Stimulated activated naive CD8-positive, alpha-beta T cell treated with anti-CD3 and anti-CD28 coated beads, Interleukin-15, amount 100 ng/mL, for 72 hours (primary cell): Measurements from ENCODE around the gene MARCHF3.
"Not testable (repeated sequence)": the region's sequence is repeated elsewhere in the genome, so short reads cannot be mapped to it uniquely, and the experiment has no call there.

Source experiments
- ATAC-seq: fragments of 150-1000 bp; cut with Tn5 transposase; 2 replicates; pipeline ENCODE4 v1.10.0; 2021; ENCODE audit warnings: mild to moderate bottlenecking, moderate library complexity
- DNase-seq, 2 donors: peaks; one replicate each; pipeline ENCODE4 v3.0.0; 2021 to 2022
- H3K27ac Mint-ChIP-seq, 2 donors: one replicate each; pipeline ENCODE4 v1.8.0; 2022; ENCODE audit warnings: mild to moderate bottlenecking in 2 of 2, mixed read lengths in 2 of 2, moderate library complexity in 2 of 2
- H3K27me3 Mint-ChIP-seq: one replicate; pipeline ENCODE4 v1.8.0; 2022; ENCODE audit warnings: mixed read lengths
- H3K4me1 Mint-ChIP-seq: one replicate; pipeline ENCODE4 v1.8.0; 2022; ENCODE audit warnings: mild to moderate bottlenecking, mixed read lengths
- H3K4me3 Mint-ChIP-seq, 2 donors: one replicate each; pipeline ENCODE4 v1.8.0; 2022; ENCODE audit warnings: mild to moderate bottlenecking in 2 of 2, mixed read lengths in 2 of 2, moderate library complexity in 1 of 2
- H3K9me3 Mint-ChIP-seq, 2 donors: one replicate each; pipeline ENCODE4 v1.8.0; 2022; ENCODE audit warnings: mixed read lengths in 2 of 2

MARCHF3 gene

GRCh38 chr5:127060470-127060985 lies 30.2 kb upstream of the MARCHF3 start:
- no peak for DNase-seq
- Mint-ChIP-seq H3K27me3 (no peaks in the 10 kb centered on the region), H3K9me3 (peaks cover 5 to 7% of the 10 kb centered on the region in 2 donors), H3K4me1 (peaks cover 11% of the 10 kb centered on the region), H3K4me3 (no peak overlapping the region), H3K27ac (no peak overlapping the region)
- ATAC-seq = no peak

- no peak overlapping the region for H3K27ac Mint-ChIP-seq
- H3K4me1 Mint-ChIP-seq = peaks cover 11% of the 10 kb centered on the region
- ATAC-seq (no peak), DNase-seq (no peak)
- no peaks in the 10 kb centered on the region for H3K27me3 Mint-ChIP-seq
- H3K4me3 Mint-ChIP-seq = no peak overlapping the region
- H3K9me3 Mint-ChIP-seq = peaks cover 5 to 7% of the 10 kb centered on the region in 2 donors
Measured at GRCh38 chr5:127056896-127057295, 26.5 kb upstream of the MARCHF3 start.

GRCh38 chr5:127055880-127056653 lies 25.7 kb upstream of the MARCHF3 start:
- no peaks in the 10 kb centered on the region for H3K27me3 Mint-ChIP-seq
- H3K4me1 Mint-ChIP-seq = peaks cover 8% of the 10 kb centered on the region
- H3K27ac Mint-ChIP-seq = no peak overlapping the region
- no peak for DNase-seq
- peaks cover 5 to 7% of the 10 kb centered on the region in 2 donors for H3K9me3 Mint-ChIP-seq
- H3K4me3 Mint-ChIP-seq = no peak overlapping the region
- ATAC-seq = no peak

- not testable (repeated sequence) for DNase-seq, ATAC-seq, H3K4me3 Mint-ChIP-seq, H3K9me3 Mint-ChIP-seq, H3K4me1 Mint-ChIP-seq, H3K27ac Mint-ChIP-seq, H3K27me3 Mint-ChIP-seq
Measured at GRCh38 chr5:127053551-127053950, 23.2 kb upstream of the MARCHF3 start.

- ATAC-seq (no peak), DNase-seq (no peak)
- Mint-ChIP-seq H3K4me1 (no peaks in the 10 kb centered on the region), H3K4me3 (no peak overlapping the region), H3K27ac (no peak overlapping the region), H3K9me3 (peaks cover 5 to 7% of the 10 kb centered on the region in 2 donors), H3K27me3 (no peaks in the 10 kb centered on the region)
Measured at GRCh38 chr5:127053049-127053448, 22.7 kb upstream of the MARCHF3 start.

GRCh38 chr5:127051591-127051990 lies 21.2 kb upstream of the MARCHF3 start:
- ATAC-seq (no peak), DNase-seq (no peak)
- Mint-ChIP-seq H3K27me3 (no peaks in the 10 kb centered on the region), H3K9me3 (peaks cover 5 to 7% of the 10 kb centered on the region in 2 donors), H3K4me3 (no peak overlapping the region), H3K4me1 (no peaks in the 10 kb centered on the region), H3K27ac (no peak overlapping the region)

- H3K9me3 Mint-ChIP-seq = no peaks in the 10 kb centered on the region
- H3K4me1 Mint-ChIP-seq = no peaks in the 10 kb centered on the region
- ATAC-seq = no peak
- H3K4me3 Mint-ChIP-seq = no peak overlapping the region
- H3K27me3 Mint-ChIP-seq = no peaks in the 10 kb centered on the region
- no peak overlapping the region for H3K27ac Mint-ChIP-seq
- no peak for DNase-seq
Measured at GRCh38 chr5:127046343-127047072, 16.1 kb upstream of the MARCHF3 start.

GRCh38 chr5:127042593-127042992 lies 12.2 kb upstream of the MARCHF3 start:
- ATAC-seq (no peak), DNase-seq (no peak)
- H3K27me3 Mint-ChIP-seq = no peaks in the 10 kb centered on the region
- H3K9me3 Mint-ChIP-seq = no peaks in the 10 kb centered on the region
- H3K27ac Mint-ChIP-seq = no peak overlapping the region
- H3K4me1 Mint-ChIP-seq = no peaks in the 10 kb centered on the region
- no peak overlapping the region for H3K4me3 Mint-ChIP-seq

GRCh38 chr5:127041571-127041970 lies 11.2 kb upstream of the MARCHF3 start:
- DNase-seq = no peak
- Mint-ChIP-seq H3K27ac (no peak overlapping the region), H3K4me1 (no peaks in the 10 kb centered on the region), H3K9me3 (no peaks in the 10 kb centered on the region), H3K27me3 (no peaks in the 10 kb centered on the region), H3K4me3 (no peak overlapping the region)
- ATAC-seq = no peak

GRCh38 chr5:127040796-127041520 lies 10.6 kb upstream of the MARCHF3 start:
- H3K9me3 Mint-ChIP-seq = no peaks in the 10 kb centered on the region
- ATAC-seq = no peak
- no peak for DNase-seq
- H3K4me3 Mint-ChIP-seq = no peak overlapping the region
- no peaks in the 10 kb centered on the region for H3K4me1 Mint-ChIP-seq
- H3K27me3 Mint-ChIP-seq = no peaks in the 10 kb centered on the region
- H3K27ac Mint-ChIP-seq = no peak overlapping the region

- Mint-ChIP-seq H3K9me3 (no peaks in the 10 kb centered on the region), H3K27ac (no peak overlapping the region), H3K27me3 (peaks cover 9% of the 10 kb centered on the region), H3K4me3 (no peak overlapping the region), H3K4me1 (no peaks in the 10 kb centered on the region)
- DNase-seq (no peak), ATAC-seq (no peak)
Measured at GRCh38 chr5:127038550-127038949, 8.2 kb upstream of the MARCHF3 start.

GRCh38 chr5:127031863-127032232 lies 1.5 kb upstream of the MARCHF3 start:
- ATAC-seq (no peak), DNase-seq (no peak)
- Mint-ChIP-seq H3K27ac (peak overlapping the region in 1 of 2 donors; percentile 60), H3K9me3 (no peaks in the 10 kb centered on the region), H3K27me3 (peaks cover 40% of the 10 kb centered on the region), H3K4me3 (peak overlapping the region; percentile 91 to 94), H3K4me1 (peaks cover 26% of the 10 kb centered on the region)

- H3K27ac Mint-ChIP-seq = peak overlapping the region; percentile 54 to 82
- ATAC-seq (peak; percentile 44), DNase-seq (peak; percentile 5 to 54)
- no peaks in the 10 kb centered on the region for H3K9me3 Mint-ChIP-seq
- peaks cover 26% of the 10 kb centered on the region for H3K4me1 Mint-ChIP-seq
- peaks cover 40% of the 10 kb centered on the region for H3K27me3 Mint-ChIP-seq
- H3K4me3 Mint-ChIP-seq = peak overlapping the region; percentile 91 to 94
Measured at GRCh38 chr5:127031147-127031862, 947 bp upstream of the MARCHF3 start.

- Mint-ChIP-seq H3K27ac (peak overlapping the region; percentile 89 to 90), H3K9me3 (no peaks in the 10 kb centered on the region), H3K27me3 (peaks cover 40% of the 10 kb centered on the region), H3K4me3 (peak overlapping the region; percentile 91 to 94), H3K4me1 (peaks cover 26% of the 10 kb centered on the region)
- ATAC-seq = peak; percentile 44
- peak; percentile 55 to 72 for DNase-seq
Measured at GRCh38 chr5:127029581-127030258, 638 bp downstream of the MARCHF3 start.
